M059J (cell line): ENCODE results near the gene SPDYE17. TPM values are rescaled to one million over a fixed set of nuclear protein-coding genes. Genes with fewer than 3 reads are reported as not detected.
"Not testable (repeated sequence)": the region's sequence is repeated elsewhere in the genome, so short reads cannot be mapped to it uniquely, and the experiment has no call there.

ENCODE experiments used
- DNase-seq: peaks from one replicate; pipeline ENCODE4 v3.0.0-alpha.2; 2012; ENCODE audit warnings: low read depth
- total RNA-seq: library from RNA; depleted of rRNA; stranded (reverse); fragments of >200 nt; shearing (Covaris generic); gene quantifications from 2 replicates; pipeline ENCODE4 v1.2.3, GENCODE V29; 2014; rRNA removed

The SPDYE17 gene
- total RNA-seq, 1 experiment from 2014 or later, result not detected

DNA sequence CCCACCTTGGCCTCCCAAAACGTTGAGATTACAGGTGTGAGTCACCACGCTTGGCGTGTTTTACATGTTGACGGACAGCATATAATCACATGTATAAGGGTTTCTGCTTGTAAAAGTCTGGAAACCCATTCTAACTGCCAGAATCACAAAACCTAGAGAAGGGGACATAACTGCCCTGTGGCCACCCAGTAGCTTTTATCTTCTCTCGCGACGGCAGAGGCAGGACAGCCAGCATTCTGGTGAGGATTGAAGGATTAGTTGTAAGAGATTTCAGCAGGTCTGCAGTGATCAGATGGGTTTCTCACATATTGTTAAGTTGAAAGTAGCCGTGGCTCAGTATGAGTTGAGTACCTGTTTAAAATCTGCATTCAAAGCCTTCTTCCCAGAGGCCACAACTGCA, 59.8 kb downstream of the SPDYE17 start:
- DNase-seq, result not testable (repeated sequence)

Other genes starting within 250 kb of the SPDYE17 start
- gene SPDYE18, start 30.2 kb upstream of the SPDYE17 start, total RNA-seq, result 0.10 TPM in 1 of 2 replicates, not detected in the other
- 1.1 and 2.9 TPM in 2 replicates for gene CCDC146, start 90.3 kb upstream of the SPDYE17 start, total RNA-seq
- 0.34 TPM in 1 of 2 replicates, not detected in the other for gene FGL2, start 167.5 kb upstream of the SPDYE17 start, total RNA-seq